Subcutaneous adipose tissue (tissue), 4 donors: Measurements from ENCODE around the gene HK1. TPM values are rescaled to one million over a fixed set of nuclear protein-coding genes. Genes with fewer than 3 reads are reported as not detected.

Source experiments
- total RNA-seq, 4 donors: library from RNA; depleted of rRNA; stranded (reverse); fragments of >200 nt; gene quantifications; one replicate each; pipeline ENCODE4 v1.1.0, GENCODE V29; 2016
- TF ChIP-seq, protein P1 (sequence below): fragments of 450-650 bp; IDR thresholded peaks from one replicate; pipeline ENCODE4 v1.5.1; 2016; ENCODE audit warnings: low read depth, mild to moderate bottlenecking, control low read depth, antibody characterized with exemption, moderate library complexity

HK1 gene
- total RNA-seq, 4 donors from 2014 or later, result 54.4 to 72.2 (median 57.8) TPM

DNA sequence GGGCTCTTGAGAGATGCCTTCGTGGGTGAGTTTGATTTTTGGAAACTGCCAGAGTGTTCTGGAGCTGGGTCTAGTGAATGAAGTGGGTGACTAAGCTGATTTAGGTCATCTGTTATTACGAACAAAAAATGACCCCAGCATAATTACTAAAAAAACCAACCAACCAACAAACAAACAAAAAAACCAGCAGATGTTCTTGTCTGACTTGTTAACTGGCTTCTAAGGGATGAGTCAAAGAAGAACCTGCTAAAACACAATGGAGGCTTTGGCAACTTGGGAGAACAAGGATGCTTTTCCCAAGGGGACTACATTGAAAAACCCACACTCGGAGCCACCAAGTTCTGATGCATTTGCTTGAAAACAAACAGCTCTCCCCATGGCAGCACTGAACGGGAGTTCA, 126.9 kb downstream of the HK1 start:
- TF ChIP-seq, protein P1, sequence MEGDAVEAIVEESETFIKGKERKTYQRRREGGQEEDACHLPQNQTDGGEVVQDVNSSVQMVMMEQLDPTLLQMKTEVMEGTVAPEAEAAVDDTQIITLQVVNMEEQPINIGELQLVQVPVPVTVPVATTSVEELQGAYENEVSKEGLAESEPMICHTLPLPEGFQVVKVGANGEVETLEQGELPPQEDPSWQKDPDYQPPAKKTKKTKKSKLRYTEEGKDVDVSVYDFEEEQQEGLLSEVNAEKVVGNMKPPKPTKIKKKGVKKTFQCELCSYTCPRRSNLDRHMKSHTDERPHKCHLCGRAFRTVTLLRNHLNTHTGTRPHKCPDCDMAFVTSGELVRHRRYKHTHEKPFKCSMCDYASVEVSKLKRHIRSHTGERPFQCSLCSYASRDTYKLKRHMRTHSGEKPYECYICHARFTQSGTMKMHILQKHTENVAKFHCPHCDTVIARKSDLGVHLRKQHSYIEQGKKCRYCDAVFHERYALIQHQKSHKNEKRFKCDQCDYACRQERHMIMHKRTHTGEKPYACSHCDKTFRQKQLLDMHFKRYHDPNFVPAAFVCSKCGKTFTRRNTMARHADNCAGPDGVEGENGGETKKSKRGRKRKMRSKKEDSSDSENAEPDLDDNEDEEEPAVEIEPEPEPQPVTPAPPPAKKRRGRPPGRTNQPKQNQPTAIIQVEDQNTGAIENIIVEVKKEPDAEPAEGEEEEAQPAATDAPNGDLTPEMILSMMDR, result no peak

DNA sequence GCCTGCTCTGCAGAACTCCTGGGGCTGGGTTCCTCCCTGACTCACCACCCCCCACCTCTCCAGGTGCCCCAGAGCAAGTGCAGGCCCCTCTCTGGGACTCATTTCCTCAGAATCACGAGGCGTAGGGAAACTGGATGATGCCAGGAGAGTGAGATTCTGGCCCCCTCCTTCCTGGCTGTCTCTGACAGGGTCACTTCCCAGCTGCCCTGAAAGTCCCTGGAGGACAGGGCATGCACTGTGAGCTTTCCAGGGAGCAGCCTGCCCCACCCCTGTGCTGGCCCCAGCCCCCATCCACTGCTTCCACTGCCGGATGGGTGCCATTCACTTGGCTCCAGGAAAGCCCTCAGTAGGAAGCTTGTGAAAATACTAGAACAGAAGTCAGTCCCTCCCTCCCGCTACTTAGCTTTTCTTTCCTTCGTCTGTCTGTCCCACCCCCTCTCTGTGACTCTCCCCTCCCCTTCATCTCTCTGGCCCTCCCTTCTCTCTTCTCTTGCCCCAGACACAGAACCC, 128.1 kb downstream of the HK1 start:
- TF ChIP-seq, protein P1, result no peak

GRCh38 chr10:69406816-69407580, 128.7 kb downstream of the HK1 start:
- TF ChIP-seq, protein P1, result no peak

DNA sequence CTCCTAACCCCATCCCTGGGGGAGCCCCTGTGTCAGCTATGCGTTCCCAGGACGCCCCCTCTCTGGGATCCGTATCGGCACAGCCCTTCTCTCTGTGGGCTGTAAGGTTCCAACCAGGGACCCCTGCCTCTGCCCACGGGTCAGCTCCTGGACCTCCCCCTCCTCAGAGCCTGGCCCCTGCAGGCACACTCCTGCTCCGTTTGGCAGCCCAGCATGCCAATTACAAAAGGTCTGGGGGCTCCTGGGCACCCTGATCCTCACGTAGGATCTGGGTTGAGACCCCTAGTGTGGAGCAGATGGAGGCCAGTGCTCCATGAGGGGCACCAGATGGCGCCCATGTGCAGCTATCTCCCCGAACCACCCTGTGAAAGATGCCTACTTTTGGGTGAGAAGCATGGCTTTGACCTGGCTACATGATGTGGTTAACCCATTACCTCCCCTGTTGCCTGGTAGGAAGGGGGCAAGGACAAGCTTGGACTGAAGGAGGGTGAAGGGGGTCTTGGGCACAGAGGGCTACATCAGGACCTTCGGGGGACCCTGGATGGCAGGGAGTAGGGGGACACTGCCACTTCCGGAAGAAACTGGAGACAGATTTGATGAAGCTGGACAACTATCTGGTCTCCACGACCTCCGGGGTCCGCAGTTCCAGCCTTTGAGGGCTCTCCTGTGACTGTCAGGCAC, 129.5 kb downstream of the HK1 start:
- TF ChIP-seq, protein P1, result no peak

GRCh38 chr10:69408318-69409175, 130.3 kb downstream of the HK1 start:
- TF ChIP-seq, protein P1, result no peak

DNA sequence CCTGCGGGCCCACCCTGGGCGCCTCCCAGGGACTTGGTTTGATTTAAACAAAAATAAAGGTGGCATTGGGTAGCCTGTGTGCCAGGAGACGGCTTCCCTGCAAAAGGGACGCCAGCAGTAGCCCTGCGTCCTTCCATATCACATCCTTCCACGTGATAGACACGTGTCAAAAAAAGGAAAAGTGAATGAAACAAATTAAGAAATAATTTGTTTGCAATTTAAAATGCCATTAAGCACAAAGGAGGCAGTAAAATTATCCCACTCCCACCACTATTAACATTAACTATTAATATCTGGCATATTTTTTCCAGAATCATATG, 130.8 kb downstream of the HK1 start:
- TF ChIP-seq, protein P1, result no peak

- TF ChIP-seq, protein P1, result no peak
Measured at GRCh38 chr10:69409968-69410367, 131.7 kb downstream of the HK1 start.
